GM12878 (cell line): ENCODE results near the gene SLX4IP. TPM values are rescaled to one million over a fixed set of nuclear protein-coding genes. Genes with fewer than 3 reads are reported as not detected.
A peak's percentile ranks its signal among the peaks of the same experiment; 100 is the strongest.

Experiments
- ATAC-seq: fragments of 200-7000 bp; cut with Tn5 transposase; 3 replicates; pipeline ENCODE4 v1.9.1; 2020; ENCODE audit warnings: mild to moderate bottlenecking, moderate library complexity
- BruUV-seq: library from RNA; stranded (reverse); fragments of 400-500 nt; replicated peaks from 2 replicates; lab custom pipeline; 2021; lab: Mats Ljungman, UMichigan
- CTCF ChIA-PET: fragments of 300-600 bp; sonication (Branson Sonifier 250); formaldehyde crosslinking; extraction: SDS; loops from one replicate; lab custom pipeline; 2021; ENCODE audit warnings: inconsistent platforms; lab: Yijun Ruan, JAX
- POLR2A ChIA-PET: fragments of 350-600 bp; formaldehyde crosslinking; extraction: SDS; loops from one replicate; lab custom pipeline; 2021; ENCODE audit warnings: inconsistent platforms; lab: Charles Lee
- RAD21 ChIA-PET: fragments of 300-600 bp; sonication (Branson Sonifier 250); formaldehyde crosslinking; loops from one replicate; lab custom pipeline; 2023; ENCODE audit warnings: antibody characterized with exemption; ENCODE audit not compliant: unreplicated experiment; lab: Charles Lee
- SMC1A ChIA-PET: fragments of 300-600 bp; sonication (Branson Sonifier 250); formaldehyde crosslinking; loops from one replicate; lab custom pipeline; 2023; ENCODE audit not compliant: unreplicated experiment, uncharacterized antibody; lab: Charles Lee
- DNase-seq: peaks from one replicate; pipeline ENCODE4 v3.0.0-alpha.2; 2011; ENCODE audit warnings: low read depth, low spot score
- FAIRE-seq: peaks from 3 replicates; lab custom pipeline; 2011; peaks lifted over from hg19 to GRCh38; lab: Jason Lieb, UNC
- H2AFZ ChIP-seq: 2 replicates; pipeline ENCODE4 v1.6.0; 2011; ENCODE audit warnings: low read depth, low read length, control low read depth; ENCODE audit not compliant: control insufficient read depth
- H3K27ac ChIP-seq: 2 replicates; pipeline ENCODE4 v1.5.1; 2011; ENCODE audit warnings: control low read depth; ENCODE audit not compliant: control insufficient read depth, insufficient read depth
- H3K27me3 ChIP-seq, 2 experiments: replicated peaks in 1 of 2; 2 replicates each; pipeline versions ENCODE4 v1.6.0 to v1.6.1; 2011; ENCODE audit warnings: low read length in 1 of 2; ENCODE audit not compliant: control insufficient read depth in 2 of 2, insufficient read depth in 2 of 2
- H3K36me3 ChIP-seq, 2 experiments: 2 replicates each; pipeline ENCODE4 v1.5.1; 2011; ENCODE audit warnings: low read length in 1 of 2; ENCODE audit not compliant: control insufficient read depth in 2 of 2, insufficient read depth in 2 of 2
- H3K4me1 ChIP-seq: 2 replicates; pipeline ENCODE4 v1.6.1; 2011; ENCODE audit warnings: mild to moderate bottlenecking, low read length, moderate library complexity, mixed read lengths; ENCODE audit not compliant: control insufficient read depth, insufficient read depth
- H3K4me2 ChIP-seq: 2 replicates; pipeline ENCODE4 v1.6.0; 2011; ENCODE audit warnings: control low read depth; ENCODE audit not compliant: control insufficient read depth, insufficient read depth
- H3K4me3 ChIP-seq: fragments of 200-600 bp; sonication (generic); 2 replicates; pipeline ENCODE4 v1.5.1; 2016
- H3K79me2 ChIP-seq: 2 replicates; pipeline ENCODE4 v1.6.0; 2011; ENCODE audit warnings: low read length; ENCODE audit not compliant: control insufficient read depth, insufficient read depth
- H3K9ac ChIP-seq: 2 replicates; pipeline ENCODE4 v1.8.0; 2011; ENCODE audit warnings: low read length, control low read depth, mixed read lengths; ENCODE audit not compliant: control insufficient read depth, insufficient read depth
- H3K9me3 ChIP-seq: replicated peaks from 3 replicates; pipeline ENCODE4 v1.5.1; 2011; ENCODE audit warnings: mild to moderate bottlenecking, low read length; ENCODE audit not compliant: control insufficient read depth, insufficient read depth
- H4K20me1 ChIP-seq: 2 replicates; pipeline ENCODE4 v1.6.0; 2011; ENCODE audit not compliant: control insufficient read depth, insufficient read depth
- ETV6 ChIP-seq, 2 experiments: fragments of 450-650 bp in 1 of 2; IDR thresholded peaks in 1 of 2; conservative IDR thresholded peaks in 1 of 2; 2 replicates each; pipeline ENCODE4 v1.6.1; 2014; ENCODE audit warnings: antibody characterized with exemption in 1 of 2, borderline replicate concordance in 1 of 2, low read depth in 1 of 2, mild to moderate bottlenecking in 1 of 2, moderate library complexity in 1 of 2
- JUND ChIP-seq: IDR thresholded peaks from 2 replicates; pipeline ENCODE4 v1.6.1; 2012; ENCODE audit warnings: low read depth, mild to moderate bottlenecking, low read length, improper control_type of control experiment, moderate library complexity
- KDM1A ChIP-seq: fragments of 200-600 bp; sonication (generic); IDR thresholded peaks from 2 replicates; pipeline ENCODE4 v1.6.1; 2016; ENCODE audit warnings: borderline replicate concordance
- MXI1 ChIP-seq: fragments of 150-350 bp; IDR thresholded peaks from 2 replicates; pipeline ENCODE4 v1.6.1; 2011; ENCODE audit warnings: low read depth, mild to moderate bottlenecking, inconsistent platforms, low read length, improper control_type of control experiment
- RELA ChIP-seq: fragments of 450-650 bp; IDR thresholded peaks from 2 replicates; pipeline ENCODE4 v1.8.0; 2014; ENCODE audit warnings: borderline replicate concordance; ENCODE audit not compliant: partially characterized antibody
- SMC3 ChIP-seq: IDR thresholded peaks from 2 replicates; pipeline ENCODE4 v1.6.1; 2011; ENCODE audit warnings: low read length, improper control_type of control experiment, borderline replicate concordance
- STAT1 ChIP-seq: fragments of 450-650 bp; conservative IDR thresholded peaks from 2 replicates; pipeline ENCODE4 v1.6.1; 2014; ENCODE audit warnings: antibody characterized with exemption, mild to moderate bottlenecking
- STAT3 ChIP-seq: IDR thresholded peaks from 2 replicates; pipeline ENCODE4 v1.6.1; 2011; ENCODE audit warnings: low read depth, low read length, improper control_type of control experiment
- TBL1XR1 ChIP-seq: IDR thresholded peaks from 2 replicates; pipeline ENCODE4 v1.6.1; 2012; ENCODE audit warnings: low read depth, low read length, improper control_type of control experiment
- YBX1 ChIP-seq: fragments of 450-650 bp; IDR thresholded peaks from 2 replicates; pipeline ENCODE4 v1.6.1; 2016; ENCODE audit warnings: antibody characterized with exemption
- YY1 ChIP-seq: IDR thresholded peaks from 2 replicates; pipeline ENCODE4 v1.6.1; 2011; ENCODE audit warnings: low read depth, mild to moderate bottlenecking, low read length
- ZBED1 ChIP-seq: IDR thresholded peaks from 2 replicates; pipeline ENCODE4 v1.6.1; 2016; ENCODE audit warnings: borderline replicate concordance
- ZNF274 ChIP-seq: IDR thresholded peaks from one replicate; pipeline ENCODE4 v1.8.0; 2011; ENCODE audit not compliant: insufficient read length, insufficient read depth
- ZSCAN29 ChIP-seq: fragments of 450-650 bp; IDR thresholded peaks from 2 replicates; pipeline ENCODE4 v1.6.1; 2017; ENCODE audit warnings: mild to moderate bottlenecking, moderate library complexity
- ZZZ3 ChIP-seq: IDR thresholded peaks from 2 replicates; pipeline ENCODE4 v1.6.1; 2011; ENCODE audit warnings: low read depth; ENCODE audit not compliant: control insufficient read depth, insufficient read length
- WGBS: methylation state at CpG from one replicate; pipeline ENCODE4 v1.1.6; 2016; ENCODE audit warnings: low lambda C conversion rate; ENCODE audit not compliant: insufficient replicate concordance, insufficient coverage; ENCODE audit errors: missing lambda C conversion rate; 5-methylcytosine and 5-hydroxymethylcytosine counted together
- in situ Hi-C: fragments of 300-500 bp; cut with MboI; formaldehyde crosslinking; loops from 9 replicates; pipeline ENCODE4 v1.14.3; 2018; ENCODE audit warnings: mixed read lengths
- intact Hi-C: fragments of 100-400 bp; cut with micrococcal nuclease; formaldehyde crosslinking; loops from one replicate; pipeline ENCODE4 v1.14.2; 2022; ENCODE audit not compliant: unreplicated experiment
- polyA plus RNA-seq, 11 experiments: library from polyadenylated mRNA; depleted of rRNA in 4 of 11; unstranded in 6 of 11; stranded (reverse) in 5 of 11; fragments of >200 nt; fragmentation: Nextera tagmentation in 4 of 11; fragmentation: Illumina TruSeq in 1 of 11; extraction: Ambion mirVana in 4 of 11; extraction: Trizol in 1 of 11; gene quantifications; 1 replicate in 1 of 11; 2 replicates in 10 of 11; pipeline versions ENCODE4 v1.2.1 to v1.2.3, GENCODE V29; 2011 to 2016; ENCODE audit warnings: inconsistent platforms in 2 of 11, missing spikeins in 2 of 11, low read depth in 1 of 11
- total RNA-seq, 4 experiments: library from RNA; depleted of rRNA in 3 of 4; stranded (reverse); fragments of >200 nt in 3 of 4; fragmentation: Illumina TruSeq in 1 of 4; extraction: Trizol in 1 of 4; gene quantifications; 2 replicates each; pipeline versions ENCODE4 v1.2.1 to v1.2.3, GENCODE V29; 2013 to 2021
- TF ChIP-seq, protein P1 (sequence below): fragments of 450-650 bp; IDR thresholded peaks from 2 replicates; pipeline ENCODE4 v1.6.1; 2017; ENCODE audit warnings: borderline replicate concordance
- TF ChIP-seq, protein P2 (sequence below): fragments of 450-650 bp; IDR thresholded peaks from 2 replicates; pipeline ENCODE4 v1.6.1; 2017; ENCODE audit warnings: mild to moderate bottlenecking
- TF ChIP-seq, protein P3 (sequence below): IDR thresholded peaks from 2 replicates; pipeline ENCODE4 v1.6.1; 2012; ENCODE audit warnings: low read depth, low read length, improper control_type of control experiment

The SLX4IP gene
- total and polyA plus RNA-seq, 10 of the 15 experiments (the other 5 are each of a cell fraction or from before 2014, with no cell fraction given): 2.2 to 11.0 (median 6.3) TPM

DNA sequence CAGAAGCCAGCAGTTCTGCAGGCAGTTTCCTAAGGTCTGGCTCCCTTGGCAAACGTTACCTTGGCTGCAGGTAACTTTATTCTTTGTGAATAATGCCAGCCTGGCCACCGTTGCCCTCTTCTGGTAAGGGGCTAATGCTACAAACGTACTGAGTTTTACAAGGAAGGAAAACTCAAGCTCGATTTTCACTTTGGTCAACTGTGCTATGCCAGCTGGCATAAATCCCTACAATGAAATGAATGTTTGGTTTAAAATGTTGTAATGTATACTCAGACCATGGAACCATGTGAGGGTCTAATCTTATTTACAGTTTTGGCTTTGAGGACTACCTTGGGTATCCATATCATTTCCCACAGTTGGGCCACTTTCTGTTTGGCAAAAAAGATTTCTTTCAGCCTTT, 101.4 kb downstream of the SLX4IP start (continued):
- TF ChIP-seq, protein P1, sequence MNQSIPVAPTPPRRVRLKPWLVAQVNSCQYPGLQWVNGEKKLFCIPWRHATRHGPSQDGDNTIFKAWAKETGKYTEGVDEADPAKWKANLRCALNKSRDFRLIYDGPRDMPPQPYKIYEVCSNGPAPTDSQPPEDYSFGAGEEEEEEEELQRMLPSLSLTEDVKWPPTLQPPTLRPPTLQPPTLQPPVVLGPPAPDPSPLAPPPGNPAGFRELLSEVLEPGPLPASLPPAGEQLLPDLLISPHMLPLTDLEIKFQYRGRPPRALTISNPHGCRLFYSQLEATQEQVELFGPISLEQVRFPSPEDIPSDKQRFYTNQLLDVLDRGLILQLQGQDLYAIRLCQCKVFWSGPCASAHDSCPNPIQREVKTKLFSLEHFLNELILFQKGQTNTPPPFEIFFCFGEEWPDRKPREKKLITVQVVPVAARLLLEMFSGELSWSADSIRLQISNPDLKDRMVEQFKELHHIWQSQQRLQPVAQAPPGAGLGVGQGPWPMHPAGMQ: no peak
- TF ChIP-seq RELA: no peak
- TF ChIP-seq SMC3: peak; percentile 46; the same call in 1 of the 2 replicates
- no peak for TF ChIP-seq YY1
- TF ChIP-seq, protein P2, sequence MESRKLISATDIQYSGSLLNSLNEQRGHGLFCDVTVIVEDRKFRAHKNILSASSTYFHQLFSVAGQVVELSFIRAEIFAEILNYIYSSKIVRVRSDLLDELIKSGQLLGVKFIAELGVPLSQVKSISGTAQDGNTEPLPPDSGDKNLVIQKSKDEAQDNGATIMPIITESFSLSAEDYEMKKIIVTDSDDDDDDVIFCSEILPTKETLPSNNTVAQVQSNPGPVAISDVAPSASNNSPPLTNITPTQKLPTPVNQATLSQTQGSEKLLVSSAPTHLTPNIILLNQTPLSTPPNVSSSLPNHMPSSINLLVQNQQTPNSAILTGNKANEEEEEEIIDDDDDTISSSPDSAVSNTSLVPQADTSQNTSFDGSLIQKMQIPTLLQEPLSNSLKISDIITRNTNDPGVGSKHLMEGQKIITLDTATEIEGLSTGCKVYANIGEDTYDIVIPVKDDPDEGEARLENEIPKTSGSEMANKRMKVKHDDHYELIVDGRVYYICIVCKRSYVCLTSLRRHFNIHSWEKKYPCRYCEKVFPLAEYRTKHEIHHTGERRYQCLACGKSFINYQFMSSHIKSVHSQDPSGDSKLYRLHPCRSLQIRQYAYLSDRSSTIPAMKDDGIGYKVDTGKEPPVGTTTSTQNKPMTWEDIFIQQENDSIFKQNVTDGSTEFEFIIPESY: no peak
- no peak for TF ChIP-seq JUND

GRCh38 chr20:10537850-10538480, 102.9 kb downstream of the SLX4IP start:
- FAIRE-seq (no peak), ATAC-seq (no peak)

More at GRCh38 chr20:10537850-10538480, 102.9 kb downstream of the SLX4IP start:
- H3K79me2 ChIP-seq: 0 out of 2 replicates have a peak, but pooled peaks cover 1% of the 10 kb centered on the region
- H3K9me3 ChIP-seq: no peaks in the 10 kb centered on the region
- ChIA-PET CTCF (interaction anchor here (1.1 to 2.6 kb wide), 7 partner anchors 12 to 560 kb away, joined by 4 to 14 read pairs (median 9); no protein-coding TSS in a partner anchor), RAD21 (interaction anchor here (1.5 to 2.0 kb wide), 4 partner anchors 14 to 66 kb away, joined by 9 to 13 read pairs (median 11); no protein-coding TSS in a partner anchor), POLR2A (interaction anchor here (0.6 kb wide), 1 partner anchor 18 kb away, joined by 3 read pairs; no protein-coding TSS in a partner anchor), SMC1A (interaction anchor here (0.5 to 4.3 kb wide), 4 partner anchors 23 to 100 kb away, joined by 3 to 34 read pairs (median 15); no protein-coding TSS in a partner anchor)
- in situ Hi-C loops: no loop called here
- H3K27me3 ChIP-seq: no peaks in the 10 kb centered on the region
- H2AFZ ChIP-seq: no peak overlapping the region
- no peak for DNase-seq
- H3K4me3 ChIP-seq: no peak overlapping the region
- H3K36me3 ChIP-seq: no peaks in the 10 kb centered on the region
- H3K4me1 ChIP-seq: peaks cover 3% of the 10 kb centered on the region
- intact Hi-C loops: loop anchor here (2.0 to 10.0 kb wide), 3 partner anchors 63 to 561 kb away; no protein-coding TSS in a partner anchor
- H3K27ac ChIP-seq: no peak overlapping the region
- no peak overlapping the region for H3K4me2 ChIP-seq
- no TSS peak for BruUV-seq
- no peaks in the 10 kb centered on the region for H4K20me1 ChIP-seq
- H3K9ac ChIP-seq: no peak overlapping the region
- no peak for TF ChIP-seq ZBED1
- no peak for TF ChIP-seq ZNF274
- TF ChIP-seq YBX1: no peak
- no peak for TF ChIP-seq ETV6 (conservative IDR thresholded peaks at IDR 0.05 in 1 of 2, IDR thresholded peaks at IDR 0.05 in 1 of 2; ENCODE audit: borderline replicate concordance in 1 of 2, low read depth in 1 of 2)
- no peak for TF ChIP-seq STAT3
- no peak for TF ChIP-seq KDM1A
- TF ChIP-seq YY1: no peak
- TF ChIP-seq MXI1: no peak
- no peak for TF ChIP-seq STAT1
- TF ChIP-seq TBL1XR1: no peak
- TF ChIP-seq ZSCAN29: no peak
- TF ChIP-seq, protein P3, sequence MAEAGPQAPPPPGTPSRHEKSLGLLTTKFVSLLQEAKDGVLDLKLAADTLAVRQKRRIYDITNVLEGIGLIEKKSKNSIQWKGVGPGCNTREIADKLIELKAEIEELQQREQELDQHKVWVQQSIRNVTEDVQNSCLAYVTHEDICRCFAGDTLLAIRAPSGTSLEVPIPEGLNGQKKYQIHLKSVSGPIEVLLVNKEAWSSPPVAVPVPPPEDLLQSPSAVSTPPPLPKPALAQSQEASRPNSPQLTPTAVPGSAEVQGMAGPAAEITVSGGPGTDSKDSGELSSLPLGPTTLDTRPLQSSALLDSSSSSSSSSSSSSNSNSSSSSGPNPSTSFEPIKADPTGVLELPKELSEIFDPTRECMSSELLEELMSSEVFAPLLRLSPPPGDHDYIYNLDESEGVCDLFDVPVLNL: no peak
- no peak for TF ChIP-seq ZZZ3
- 100% methylated on average over 2 of the region's 2 CpGs for WGBS
